Amygdala (tissue), 56 donors: ENCODE data around the gene NUP133.

ENCODE experiments used
- DNase-seq, 56 donors: peaks; one replicate each; lab custom pipeline; 2025; lab: John Stamatoyannopoulos, UW

NUP133 gene

GRCh38 chr1:229454056-229454455 lies 54.1 kb downstream of the NUP133 start:
- DNase-seq: no peak

- no peak for DNase-seq
These were observed 55.0 kb downstream of the NUP133 start for GRCh38 chr1:229452956-229453801.

- DNase-seq: no peak
These were observed 59.3 kb downstream of the NUP133 start for GRCh38 chr1:229448845-229449244.

- DNase-seq: no peak
These were observed 59.8 kb downstream of the NUP133 start for GRCh38 chr1:229448354-229448753.

- no peak for DNase-seq
These were observed 60.3 kb downstream of the NUP133 start for GRCh38 chr1:229447809-229448252.

- no peak for DNase-seq
These were observed 62.3 kb downstream of the NUP133 start for GRCh38 chr1:229445828-229446227.

GRCh38 chr1:229440851-229441537 lies 67.1 kb downstream of the NUP133 start:
- DNase-seq: no peak

GRCh38 chr1:229438021-229438420 lies 70.1 kb downstream of the NUP133 start:
- DNase-seq: no peak

GRCh38 chr1:229437443-229437842 lies 70.7 kb downstream of the NUP133 start:
- DNase-seq: no peak

GRCh38 chr1:229436201-229436600 lies 71.9 kb downstream of the NUP133 start:
- DNase-seq: no peak

- peak in 1 of 56 donors; percentile 15 for DNase-seq
These were observed 73.5 kb downstream of the NUP133 start for GRCh38 chr1:229434641-229435051.

- DNase-seq: no peak
These were observed 74.0 kb downstream of the NUP133 start, which contains the start of gene ACTA1 for GRCh38 chr1:229434005-229434640. ACTA1 (minus strand) TSS chr1:229434094; CDS start chr1:229433115, 979 bp downstream.

- DNase-seq: no peak
These were observed 74.7 kb downstream of the NUP133 start for GRCh38 chr1:229433364-229434004.

- no peak for DNase-seq
These were observed 75.2 kb downstream of the NUP133 start for GRCh38 chr1:229432905-229433304.

- DNase-seq: no peak
These were observed 76.1 kb downstream of the NUP133 start for GRCh38 chr1:229432116-229432461.

- no peak for DNase-seq
These were observed 76.6 kb downstream of the NUP133 start for GRCh38 chr1:229431284-229432115.

- DNase-seq: peak in 2 of 56 donors; percentile 19 to 36
These were observed 77.3 kb downstream of the NUP133 start for GRCh38 chr1:229430761-229431283.

- no peak for DNase-seq
These were observed 79.9 kb downstream of the NUP133 start for GRCh38 chr1:229428256-229428655.

- no peak for DNase-seq
These were observed 80.6 kb downstream of the NUP133 start for GRCh38 chr1:229427572-229427971.
